Fibroblast of lung (primary cell): ENCODE measurements around the gene COL8A2. TPM values are rescaled to one million over a fixed set of nuclear protein-coding genes. Genes with fewer than 3 reads are reported as not detected.

Experiments
- DNase-seq, 2 donors: peaks; one replicate each; pipeline versions ENCODE4 v3.0.0 to v3.0.0-alpha.2; 2010; ENCODE audit warnings: low read depth in 2 of 2
- H2AFZ ChIP-seq: 2 replicates; pipeline ENCODE4 v1.5.1; 2012; ENCODE audit warnings: low read length, control low read depth, inconsistent platforms
- H3K27ac ChIP-seq: 2 replicates; pipeline ENCODE4 v1.5.1; 2011; ENCODE audit warnings: low read length, control low read depth; ENCODE audit not compliant: insufficient read depth
- H3K27me3 ChIP-seq: 2 replicates; pipeline ENCODE4 v1.5.1; 2011; ENCODE audit warnings: mild to moderate bottlenecking, low read length; ENCODE audit not compliant: control insufficient read depth, insufficient read depth
- H3K36me3 ChIP-seq: 2 replicates; pipeline ENCODE4 v1.5.1; 2011; ENCODE audit warnings: low read length; ENCODE audit not compliant: control insufficient read depth, insufficient read depth
- H3K4me1 ChIP-seq: 2 replicates; pipeline ENCODE4 v1.5.1; 2011; ENCODE audit warnings: low read length; ENCODE audit not compliant: control insufficient read depth, insufficient read depth; ENCODE audit errors: extremely low read depth
- H3K4me2 ChIP-seq: 2 replicates; pipeline ENCODE4 v1.5.1; 2011; ENCODE audit warnings: low read length, control low read depth; ENCODE audit not compliant: insufficient read depth; ENCODE audit errors: extremely low read depth
- H3K4me3 ChIP-seq, 4 experiments: fragments of 200-600 bp in 1 of 4; sonication (generic) in 1 of 4; replicated peaks in 1 of 4; 2 replicates each; pipeline ENCODE4 v1.5.1; 2011 to 2016; ENCODE audit warnings: low read length in 4 of 4, low read depth in 3 of 4, mild to moderate bottlenecking in 3 of 4, control low read depth in 2 of 4, inconsistent platforms in 1 of 4, mixed read lengths in 1 of 4; ENCODE audit not compliant: insufficient read depth in 1 of 4; ENCODE audit errors: control extremely low read depth in 1 of 4
- H3K79me2 ChIP-seq: 2 replicates; pipeline ENCODE4 v1.5.1; 2012; ENCODE audit warnings: mild to moderate bottlenecking, low read length, inconsistent platforms; ENCODE audit not compliant: control insufficient read depth, insufficient read depth
- H3K9ac ChIP-seq: 2 replicates; pipeline ENCODE4 v1.5.1; 2011; ENCODE audit warnings: mild to moderate bottlenecking, low read length, control low read depth; ENCODE audit not compliant: insufficient read depth
- H3K9me3 ChIP-seq: 2 replicates; pipeline ENCODE4 v1.5.1; 2012; ENCODE audit warnings: low read depth, low read length; ENCODE audit not compliant: control insufficient read depth, insufficient read depth
- H4K20me1 ChIP-seq: 2 replicates; pipeline ENCODE4 v1.5.1; 2011; ENCODE audit warnings: low read length; ENCODE audit not compliant: control insufficient read depth, insufficient read depth; ENCODE audit errors: extremely low read depth
- CTCF ChIP-seq, 2 donors: IDR thresholded peaks in 1 of 2; conservative IDR thresholded peaks in 1 of 2; 1 replicate in 1 of 2; 2 replicates in 1 of 2; pipeline ENCODE4 v1.5.1; 2011 to 2012; ENCODE audit warnings: low read length in 2 of 2, control low read depth in 1 of 2, inconsistent platforms in 1 of 2, low read depth in 1 of 2, mild to moderate bottlenecking in 1 of 2
- EZH2 ChIP-seq: IDR thresholded peaks from 2 replicates; pipeline ENCODE4 v1.5.1; 2012; ENCODE audit warnings: low read length, control low read depth, mild to moderate bottlenecking; ENCODE audit errors: missing control alignments
- polyA plus RNA-seq, 2 donors: library from polyadenylated mRNA; depleted of rRNA in 1 of 2; stranded (reverse) in 1 of 2; unstranded in 1 of 2; fragments of >200 nt; gene quantifications; 2 replicates each; pipeline ENCODE4 v1.2.1, GENCODE V29; 2011 to 2012; ENCODE audit warnings: missing spikeins in 1 of 2
- total RNA-seq: library from RNA; depleted of rRNA; stranded (reverse); fragments of >200 nt; gene quantifications from 2 replicates; pipeline ENCODE4 v1.2.1, GENCODE V29; 2014

Gene COL8A2
- total and polyA plus RNA-seq, 2 donors (not counting 1 experiment from before 2014, with no cell fraction given), result 2.9 to 31.0 TPM

- Histone ChIP-seq H3K79me2 (peaks cover 30% of the 10 kb centered on the region), H4K20me1 (no peaks in the 10 kb centered on the region), H3K4me1 (peaks cover 24% of the 10 kb centered on the region), H3K9ac (peak overlapping the region; percentile 41), H3K27ac (peak overlapping the region; percentile 88), H3K4me3 (peak overlapping the region; percentile 3 to 29 (median 14)), H2AFZ (no peak overlapping the region), H3K27me3 (no peaks in the 10 kb centered on the region), H3K36me3 (no peaks in the 10 kb centered on the region), H3K9me3 (no peaks in the 10 kb centered on the region), H3K4me2 (peak overlapping the region; percentile 16)
- TF ChIP-seq EZH2 (no peak), CTCF (conservative IDR thresholded peaks at IDR 0.05 in 1 of 2, IDR thresholded peaks at IDR 0.05 in 1 of 2; ENCODE audit: low read depth in 1 of 2, low read length in 2 of 2) (no peak)
- no peak for DNase-seq
These were observed 24.9 kb upstream of the COL8A2 start for GRCh38 chr1:36149973-36150295.

GRCh38 chr1:36149237-36149972, 24.4 kb upstream of the COL8A2 start, which contains the start of gene TRAPPC3:
Gene TRAPPC3, minus strand, starts transcription at chr1:36149486. Its CDS starts 108 bp downstream, at chr1:36149378.
- H2AFZ ChIP-seq, result peak within 1 kb of the TSS; percentile 66
- peak within 1 kb of the TSS; percentile 94 for H3K9ac ChIP-seq
- H3K27me3 ChIP-seq, result no peaks in the 10 kb centered on the region
- H4K20me1 ChIP-seq, result no peaks in the 10 kb centered on the region
- TF ChIP-seq CTCF (conservative IDR thresholded peaks at IDR 0.05 in 1 of 2, IDR thresholded peaks at IDR 0.05 in 1 of 2; ENCODE audit: low read depth in 1 of 2, low read length in 2 of 2) (peak; percentile 88 to 89), EZH2 (no peak)
- H3K9me3 ChIP-seq, result no peaks in the 10 kb centered on the region
- peak; percentile 100 for DNase-seq
- peaks cover 24% of the 10 kb centered on the region for H3K4me1 ChIP-seq
- no peaks in the 10 kb centered on the region for H3K36me3 ChIP-seq
- H3K4me3 ChIP-seq, result peak within 1 kb of the TSS; percentile 84 to 97 (median 92)
- H3K4me2 ChIP-seq, result peak within 1 kb of the TSS; percentile 93
- peak within 1 kb of the TSS; percentile 88 for H3K27ac ChIP-seq
- peaks cover 33% of the 10 kb centered on the region for H3K79me2 ChIP-seq

GRCh38 chr1:36148821-36149236, 23.8 kb upstream of the COL8A2 start:
- Histone ChIP-seq H3K9me3 (no peaks in the 10 kb centered on the region), H3K36me3 (no peaks in the 10 kb centered on the region), H3K4me2 (peak overlapping the region; percentile 93), H3K4me1 (peaks cover 24% of the 10 kb centered on the region), H3K27me3 (no peaks in the 10 kb centered on the region), H4K20me1 (no peaks in the 10 kb centered on the region), H3K9ac (peak overlapping the region; percentile 94), H3K27ac (peak overlapping the region; percentile 88), H2AFZ (peak overlapping the region; percentile 1), H3K79me2 (peaks cover 35% of the 10 kb centered on the region), H3K4me3 (peak overlapping the region; percentile 84 to 97 (median 92))
- DNase-seq, result no peak
- no peak for TF ChIP-seq CTCF (conservative IDR thresholded peaks at IDR 0.05 in 1 of 2, IDR thresholded peaks at IDR 0.05 in 1 of 2; ENCODE audit: low read depth in 1 of 2, low read length in 2 of 2)
- no peak for TF ChIP-seq EZH2
